Fibroblast of lung (primary cell): ENCODE data around the gene DLX4.

ENCODE experiments used
- CTCF ChIP-seq, 2 donors: IDR thresholded peaks in 1 of 2; conservative IDR thresholded peaks in 1 of 2; 1 replicate in 1 of 2; 2 replicates in 1 of 2; pipeline ENCODE4 v1.5.1; 2011 to 2012; ENCODE audit warnings: low read length in 2 of 2, control low read depth in 1 of 2, inconsistent platforms in 1 of 2, low read depth in 1 of 2, mild to moderate bottlenecking in 1 of 2
- EZH2 ChIP-seq: IDR thresholded peaks from 2 replicates; pipeline ENCODE4 v1.5.1; 2012; ENCODE audit warnings: low read length, control low read depth, mild to moderate bottlenecking; ENCODE audit errors: missing control alignments

GRCh38 chr17:49932901-49933300 lies 36.1 kb upstream of the DLX4 start:
- TF ChIP-seq CTCF (conservative IDR thresholded peaks at IDR 0.05 in 1 of 2, IDR thresholded peaks at IDR 0.05 in 1 of 2; ENCODE audit: low read depth in 1 of 2, low read length in 2 of 2), result no peak
- no peak for TF ChIP-seq EZH2
